KG1 (cell line): ENCODE measurements around the gene RNASE13.
"Not testable (repeated sequence)": the region's sequence is repeated elsewhere in the genome, so short reads cannot be mapped to it uniquely, and the experiment has no call there.

ENCODE experiments used
- DNase-seq: peaks from one replicate; lab custom pipeline; 2025; lab: John Stamatoyannopoulos, UW

RNASE13 gene

GRCh38 chr14:21042918-21043317 lies 8.3 kb upstream of the RNASE13 start:
- DNase-seq = no peak

- DNase-seq = no peak
Measured at GRCh38 chr14:21041676-21042433, 7.2 kb upstream of the RNASE13 start, which contains the start of gene RNASE7. TSS of gene RNASE7 (plus strand) at chr14:21042362. CDS start at chr14:21042993, 631 bp downstream.

- not testable (repeated sequence) for DNase-seq
Measured at GRCh38 chr14:21040941-21041340, 6.3 kb upstream of the RNASE13 start.

- DNase-seq = no peak
Measured at GRCh38 chr14:21040370-21040925, 5.8 kb upstream of the RNASE13 start.

DNA sequence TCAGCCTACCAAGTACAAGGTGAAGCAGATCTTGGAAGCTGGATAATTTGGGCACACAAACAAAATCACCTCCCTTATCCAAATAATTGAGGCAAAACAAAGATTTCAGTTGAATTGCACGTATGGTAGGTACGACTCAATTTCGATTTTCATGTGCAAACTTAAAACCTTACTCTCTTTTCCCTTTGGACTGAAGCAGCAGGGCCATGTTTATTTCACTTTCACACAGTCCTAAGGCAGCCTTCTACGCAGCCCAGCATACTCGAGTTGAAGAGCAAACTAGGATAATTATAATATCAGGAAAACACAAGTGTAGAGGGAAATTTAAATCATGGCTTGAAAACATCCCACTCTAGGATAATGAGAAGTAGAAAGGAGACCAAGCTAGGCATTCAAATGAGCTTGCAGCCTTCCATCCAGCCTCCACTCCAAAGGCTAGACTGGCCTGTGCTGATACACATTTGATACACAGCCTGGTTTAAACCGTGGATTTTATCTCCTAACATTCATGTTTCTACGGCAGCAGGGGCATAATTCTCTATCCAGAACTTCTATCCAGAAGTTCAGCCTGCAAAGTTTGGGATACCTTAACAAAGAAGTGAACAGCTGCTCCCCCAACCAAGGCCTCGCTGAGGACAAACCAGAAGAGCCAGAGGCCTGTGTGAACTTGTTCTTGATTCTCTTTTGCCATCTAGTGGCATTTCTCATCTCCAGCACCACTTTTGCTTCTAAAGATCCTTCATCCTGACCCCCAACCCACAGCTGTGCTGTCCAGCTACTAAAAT lies 5.2 kb upstream of the RNASE13 start:
- DNase-seq = peak; percentile 42

- DNase-seq = no peak
Measured at GRCh38 chr14:21038441-21039422, 4.1 kb upstream of the RNASE13 start.

GRCh38 chr14:21037156-21037555 lies 2.5 kb upstream of the RNASE13 start:
- no peak for DNase-seq

DNA sequence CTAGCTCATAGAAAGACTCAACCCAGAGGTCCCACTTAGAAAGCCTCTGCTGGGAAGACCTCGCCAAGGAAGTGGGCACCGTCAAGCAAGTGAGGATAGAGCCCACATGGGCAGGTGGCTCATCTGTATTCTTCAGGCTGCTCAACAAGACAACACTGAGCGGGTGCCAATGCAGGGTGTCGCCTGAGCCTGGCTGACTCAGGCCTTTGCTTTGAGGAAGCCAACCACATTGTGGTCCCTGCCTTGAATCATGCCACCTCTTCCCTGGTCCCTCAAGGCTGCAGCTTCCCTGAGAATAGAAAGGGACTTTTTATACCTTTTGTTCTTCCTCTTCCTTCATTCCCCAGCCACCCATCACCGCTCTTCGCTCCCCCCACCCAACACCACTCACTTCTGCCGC lies 2.1 kb upstream of the RNASE13 start:
- DNase-seq = no peak

DNA sequence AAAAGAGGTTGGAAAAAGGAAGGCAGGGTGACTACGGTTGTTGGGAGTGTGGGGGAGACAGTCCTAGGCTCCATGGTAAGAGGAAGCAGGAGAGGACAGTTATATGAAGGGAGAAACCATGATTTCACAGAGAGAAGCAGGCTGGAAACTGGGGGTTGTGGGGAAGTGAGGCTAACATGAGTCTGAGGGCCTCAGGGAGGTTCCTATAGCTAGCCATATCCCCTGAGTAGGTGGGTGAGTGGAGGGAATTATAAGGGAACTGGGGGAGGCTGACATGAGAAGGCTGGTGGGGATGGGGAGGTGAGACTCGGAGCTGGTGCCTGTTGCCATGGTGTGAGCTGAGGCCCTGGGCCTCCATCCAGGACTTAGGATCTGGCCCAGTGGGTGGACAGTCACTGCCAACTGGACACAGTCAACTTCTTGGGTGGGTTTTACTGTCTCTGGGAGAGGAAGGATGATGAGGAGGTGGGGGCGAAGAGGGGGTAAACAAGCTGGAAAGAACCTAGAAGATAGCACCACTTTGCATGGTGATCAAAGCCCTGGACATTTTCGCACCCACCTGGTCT lies 1.4 kb downstream of the RNASE13 start:
- DNase-seq = no peak

DNA sequence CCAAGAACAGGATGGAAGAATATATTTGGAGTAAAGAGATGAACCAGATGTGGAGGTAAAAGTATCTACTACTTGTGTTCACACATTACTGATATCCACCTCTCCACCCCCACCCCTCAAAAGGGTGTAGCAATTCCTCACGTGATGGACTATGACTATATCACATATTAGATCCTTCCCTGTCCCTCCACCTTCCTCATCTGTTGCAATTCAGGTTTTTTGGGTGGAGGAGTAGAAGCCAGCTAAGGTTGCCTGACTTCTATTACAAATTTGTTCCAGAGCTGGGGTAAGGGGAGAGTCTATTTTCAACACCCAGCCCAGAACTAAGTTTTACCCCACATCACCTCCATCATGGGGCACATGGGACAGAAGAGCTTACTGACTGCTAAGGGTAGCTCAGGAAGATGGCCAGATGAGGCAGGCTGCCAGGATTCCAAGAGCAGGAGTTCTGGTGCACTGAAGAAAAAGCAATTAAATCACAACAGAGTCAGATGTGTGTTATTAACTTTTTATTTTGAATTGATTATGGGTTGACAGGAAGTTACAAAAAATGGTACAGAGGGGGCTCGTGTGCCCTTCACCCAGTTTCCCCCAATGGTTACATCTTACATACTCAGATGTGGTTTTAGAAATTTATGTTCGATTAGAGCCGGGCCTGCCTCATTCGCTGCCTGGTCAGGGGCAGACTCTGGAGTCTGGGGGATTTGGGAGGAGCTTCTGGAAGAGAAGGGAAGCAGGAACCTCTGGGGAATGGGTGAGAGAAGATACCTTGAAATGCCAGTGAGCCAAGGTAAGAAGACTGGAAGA lies 2.1 kb downstream of the RNASE13 start:
- no peak for DNase-seq

- no peak for DNase-seq
Measured at GRCh38 chr14:21030531-21030930, 4.1 kb downstream of the RNASE13 start.

DNA sequence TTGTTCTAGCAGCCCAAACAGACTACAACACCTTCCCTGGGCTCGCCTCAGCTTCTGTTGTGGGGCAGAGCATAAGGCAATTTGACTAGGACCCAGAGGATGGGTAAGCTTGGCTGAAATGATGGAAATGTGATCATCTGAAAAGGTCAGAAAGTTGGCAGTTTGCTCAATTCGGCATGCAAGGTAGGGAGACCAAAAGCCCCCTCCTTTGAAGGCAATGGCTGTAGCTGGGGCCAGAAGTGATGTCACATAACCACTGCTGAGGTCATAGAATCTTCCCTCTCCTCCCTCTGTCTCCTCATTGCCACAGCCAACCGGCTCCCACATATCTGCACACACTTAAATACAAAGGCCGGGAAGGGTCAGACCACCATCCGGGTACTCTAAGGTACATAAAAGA lies 4.7 kb downstream of the RNASE13 start, which contains the start of gene TPPP2:
TPPP2 (plus strand) TSS at position 301 of the 400 bp plus-strand sequence. CDS start 365 bp downstream, outside the sequence.
- no peak for DNase-seq

GRCh38 chr14:21026988-21027315 lies 7.7 kb downstream of the RNASE13 start:
- DNase-seq = no peak

GRCh38 chr14:21026274-21026987 lies 8.2 kb downstream of the RNASE13 start:
- DNase-seq = no peak

- no peak for DNase-seq
Measured at GRCh38 chr14:21025371-21026273, 9.0 kb downstream of the RNASE13 start.

GRCh38 chr14:21024585-21025370 lies 9.8 kb downstream of the RNASE13 start, which contains the start of gene NDRG2:
TSS of gene NDRG2 (minus strand) at chr14:21025061. CDS start at chr14:21023315, 1,746 bp downstream.
- DNase-seq = no peak

- no peak for DNase-seq
Measured at GRCh38 chr14:21023817-21024584, 10.6 kb downstream of the RNASE13 start.
